Endothelial cell of umbilical vein (primary cell): Measurements from ENCODE around the gene SRSF2. TPM values are rescaled to one million over a fixed set of nuclear protein-coding genes. Genes with fewer than 3 reads are reported as not detected.

Source experiments
- BruUV-seq: library from RNA; stranded (reverse); fragments of 400-500 nt; replicated peaks from 2 replicates; lab custom pipeline; 2021; lab: Mats Ljungman, UMichigan
- CTCF ChIA-PET: fragments of 300-600, 350-600 bp; sonication (Branson Sonifier 250); formaldehyde crosslinking; loops from one replicate; lab custom pipeline; 2021; ENCODE audit warnings: antibody characterized with exemption, inconsistent platforms; lab: Charles Lee
- POLR2A ChIA-PET: fragments of 300-600, 350-600 bp; sonication (Branson Sonifier 250); formaldehyde crosslinking; loops from one replicate; lab custom pipeline; 2021; ENCODE audit warnings: antibody characterized with exemption, inconsistent platforms; lab: Charles Lee
- DNase-seq: peaks from one replicate; pipeline ENCODE4 v3.0.0-alpha.2; 2011; ENCODE audit warnings: low read depth, low spot score
- FAIRE-seq: peaks from 2 replicates; lab custom pipeline; 2011; peaks lifted over from hg19 to GRCh38; lab: Jason Lieb, UNC
- H2AFZ ChIP-seq: 2 replicates; pipeline ENCODE4 v1.6.0; 2012; ENCODE audit warnings: low read depth, low read length, control low read depth, inconsistent platforms
- H3K27ac ChIP-seq: 2 replicates; pipeline ENCODE4 v1.5.1; 2011; ENCODE audit warnings: low read depth, mild to moderate bottlenecking, control low read depth, low read length, moderate library complexity; ENCODE audit not compliant: insufficient read depth
- H3K27me3 ChIP-seq, 2 experiments: 2 replicates each; pipeline versions ENCODE4 v1.6.0 to v1.6.1; 2011; ENCODE audit warnings: low read length in 2 of 2, mixed read lengths in 1 of 2; ENCODE audit not compliant: control insufficient read depth in 2 of 2, insufficient read depth in 2 of 2
- H3K36me3 ChIP-seq, 2 experiments: 2 replicates in 1 of 2; 3 replicates in 1 of 2; pipeline ENCODE4 v1.5.1; 2011; ENCODE audit warnings: low read length in 2 of 2, mild to moderate bottlenecking in 1 of 2, moderate library complexity in 1 of 2; ENCODE audit not compliant: control insufficient read depth in 2 of 2, insufficient read depth in 2 of 2; ENCODE audit errors: extremely low read depth in 1 of 2
- H3K4me1 ChIP-seq: 3 replicates; pipeline ENCODE4 v1.5.1; 2011; ENCODE audit warnings: mild to moderate bottlenecking, low read length; ENCODE audit not compliant: control insufficient read depth, insufficient read depth; ENCODE audit errors: extremely low read depth
- H3K4me2 ChIP-seq: 2 replicates; pipeline ENCODE4 v1.6.1; 2011; ENCODE audit warnings: low read length, control low read depth, mixed read lengths; ENCODE audit not compliant: insufficient read depth
- H3K4me3 ChIP-seq, 3 experiments: fragments of 200-600 bp in 1 of 3; sonication (generic), shearing (Covaris generic) in 1 of 3; replicated peaks in 1 of 3; 2 replicates each; pipeline ENCODE4 v1.5.1; 2011 to 2016; ENCODE audit warnings: control low read depth in 3 of 3, low read length in 3 of 3, mild to moderate bottlenecking in 2 of 3, inconsistent platforms in 1 of 3, low read depth in 1 of 3, moderate library complexity in 1 of 3; ENCODE audit not compliant: insufficient read depth in 1 of 3
- H3K79me2 ChIP-seq: 2 replicates; pipeline ENCODE4 v1.6.0; 2012; ENCODE audit warnings: low read length, inconsistent platforms; ENCODE audit not compliant: control insufficient read depth, insufficient read depth
- H3K9ac ChIP-seq: replicated peaks from 2 replicates; pipeline ENCODE3; 2011; ENCODE audit warnings: low read length, control low read depth; ENCODE audit not compliant: insufficient read depth; ENCODE audit errors: extremely low read depth
- H3K9me1 ChIP-seq: replicated peaks from 3 replicates; pipeline ENCODE4 v1.6.0; 2011; ENCODE audit warnings: mild to moderate bottlenecking, low read length; ENCODE audit not compliant: control insufficient read depth, insufficient read depth; ENCODE audit errors: extremely low read depth
- H3K9me3 ChIP-seq: replicated peaks from 2 replicates; pipeline ENCODE4 v1.5.1; 2012; ENCODE audit warnings: low read length, inconsistent platforms; ENCODE audit not compliant: control insufficient read depth, insufficient read depth
- H4K20me1 ChIP-seq: replicated peaks from 2 replicates; pipeline ENCODE3; 2011; ENCODE audit warnings: mild to moderate bottlenecking, low read length; ENCODE audit not compliant: control insufficient read depth, insufficient read depth; ENCODE audit errors: extremely low read depth
- CTCF ChIP-seq, 2 donors: IDR thresholded peaks; 1 replicate in 1 of 2; 2 replicates in 1 of 2; pipeline ENCODE4 v1.5.1; 2011; ENCODE audit warnings: low read length in 2 of 2, mild to moderate bottlenecking in 2 of 2, moderate library complexity in 2 of 2, control low read depth in 1 of 2, inconsistent platforms in 1 of 2, low read depth in 1 of 2; ENCODE audit not compliant: insufficient read depth in 1 of 2; ENCODE audit errors: extremely low read depth in 1 of 2
- EZH2 ChIP-seq: IDR thresholded peaks from 2 replicates; pipeline ENCODE4 v1.6.1; 2012; ENCODE audit warnings: borderline replicate concordance, low read depth, mild to moderate bottlenecking, moderate library complexity, low read length, inconsistent platforms; ENCODE audit not compliant: severe bottlenecking
- FOS ChIP-seq: IDR thresholded peaks from 2 replicates; pipeline ENCODE4 v1.6.1; 2011; ENCODE audit warnings: mild to moderate bottlenecking, low read length, moderate library complexity, borderline replicate concordance; ENCODE audit not compliant: insufficient read depth
- GATA2 ChIP-seq: IDR thresholded peaks from 2 replicates; pipeline ENCODE4 v1.7.0; 2011; ENCODE audit warnings: low read depth, mild to moderate bottlenecking, moderate library complexity, mixed read lengths, low read length; ENCODE audit not compliant: insufficient read length, insufficient read depth
- JUN ChIP-seq: IDR thresholded peaks from 2 replicates; pipeline ENCODE4 v1.6.1; 2011; ENCODE audit warnings: borderline replicate concordance, low read depth; ENCODE audit not compliant: insufficient read length, insufficient read depth
- MAX ChIP-seq: IDR thresholded peaks from 2 replicates; pipeline ENCODE4 v1.6.1; 2011; ENCODE audit not compliant: insufficient read depth, insufficient read length
- MYC ChIP-seq: IDR thresholded peaks from one replicate; pipeline ENCODE4 v1.6.1; 2011; ENCODE audit warnings: mild to moderate bottlenecking, low read depth, low read length
- POLR2A ChIP-seq: IDR thresholded peaks from 2 replicates; pipeline ENCODE4 v1.6.1; 2012; ENCODE audit warnings: low read depth, mild to moderate bottlenecking, control low read depth, low read length
- POLR2AphosphoS5 ChIP-seq: IDR thresholded peaks from 2 replicates; pipeline ENCODE4 v1.6.1; 2012; ENCODE audit warnings: low read depth, mild to moderate bottlenecking, control low read depth, low read length, moderate library complexity; ENCODE audit not compliant: insufficient read depth
- dilution Hi-C: fragments of 300-500 bp; cut with MboI; formaldehyde crosslinking; loops from one replicate; pipeline ENCODE4 v1.15.0; 2019; ENCODE audit warnings: low sequenced_read_pairs; ENCODE audit not compliant: extremely low pct_ligation_motif_present
- intact Hi-C: fragments of 100-400 bp; cut with micrococcal nuclease; formaldehyde crosslinking; loops from one replicate; pipeline ENCODE4 v1.10.0; 2022
- polyA plus RNA-seq, 4 experiments: library from polyadenylated mRNA; depleted of rRNA in 3 of 4; stranded (reverse) in 3 of 4; unstranded in 1 of 4; fragments of >200 nt; gene quantifications; 2 replicates each; pipeline versions ENCODE4 v1.2.1 to v1.2.3, GENCODE V29; 2011 to 2012; ENCODE audit warnings: missing spikeins in 1 of 4
- total RNA-seq: library from RNA; stranded (reverse); gene quantifications from 2 replicates; pipeline ENCODE4 v1.2.3, GENCODE V29; 2021

Gene SRSF2
- total and polyA plus RNA-seq, 2 donors (not counting 3 experiments of a cell fraction or from before 2014, with no cell fraction given), result 283 to 307 TPM

DNA sequence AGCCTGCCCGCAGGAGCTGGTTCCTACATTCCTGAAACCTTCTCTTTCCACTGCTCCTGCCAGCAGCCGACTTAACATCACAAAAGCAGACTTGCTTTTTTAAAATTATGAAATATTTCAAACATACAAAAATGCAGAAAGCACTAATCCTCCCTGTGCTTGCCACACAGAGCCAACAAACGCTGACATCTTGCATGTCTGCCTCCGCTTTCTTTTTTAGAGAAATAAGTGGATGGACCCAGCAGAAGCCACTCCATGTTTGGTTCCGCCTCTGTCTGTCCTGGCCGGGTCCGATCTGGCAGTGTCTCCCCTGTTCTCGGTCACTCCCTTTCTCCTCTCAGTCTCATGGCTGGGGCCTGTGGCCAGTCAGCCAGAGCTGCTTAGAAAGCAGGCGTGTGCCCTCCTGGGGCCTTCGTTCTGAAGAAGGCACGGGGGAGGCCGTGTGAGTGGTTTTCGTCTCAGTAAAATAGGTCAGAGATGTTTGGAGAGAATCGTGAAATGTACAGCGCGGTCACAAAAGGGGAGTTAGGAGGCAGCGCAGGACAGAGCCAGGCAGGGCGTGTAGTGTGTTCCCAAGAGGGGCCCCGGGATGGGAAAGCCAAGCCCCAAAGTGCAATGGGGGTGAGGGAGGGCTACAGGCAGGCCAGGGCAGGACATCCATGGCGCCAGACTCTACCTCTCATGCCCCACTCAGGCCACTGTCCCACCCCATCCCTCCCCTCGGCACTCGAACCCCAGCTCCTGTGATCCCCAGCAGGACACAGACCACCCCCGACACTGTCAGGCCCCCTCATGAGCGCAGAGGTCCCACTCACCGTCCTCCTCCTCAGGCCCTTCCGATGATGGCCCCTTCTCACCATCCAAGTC is 49.6 kb downstream of the SRSF2 start:
- POLR2A ChIA-PET, result no interaction called here
- Histone ChIP-seq H3K27ac (no peak overlapping the region), H3K79me2 (peaks cover 5% of the 10 kb centered on the region), H3K36me3 (peaks cover 0 to 5% of the 10 kb centered on the region in 2 experiments), H3K4me3 (no peak overlapping the region), H3K4me2 (no peak overlapping the region), H3K27me3 (no peaks in the 10 kb centered on the region), H3K9me1 (no peaks in the 10 kb centered on the region), H4K20me1 (no peaks in the 10 kb centered on the region), H3K4me1 (peaks cover 14% of the 10 kb centered on the region), H3K9ac (no peak overlapping the region), H2AFZ (no peak overlapping the region), H3K9me3 (no peaks in the 10 kb centered on the region)
- TF ChIP-seq FOS (no peak), POLR2AphosphoS5 (no peak), GATA2 (no peak)
- dilution Hi-C loops, result no loop called here
- FAIRE-seq, result no peak
- no TSS peak for BruUV-seq
- intact Hi-C loops, result no loop called here
- no peak for DNase-seq
- CTCF ChIA-PET, result interaction anchor here (0.8 to 1.5 kb wide), 4 partner anchors 21 to 28 kb away, joined by 3 to 9 read pairs (median 6); no protein-coding TSS in a partner anchor

- CTCF ChIA-PET, result interaction anchor here (1.0 kb wide), 1 partner anchor 28 kb away, joined by 3 read pairs; no protein-coding TSS in a partner anchor
- intact Hi-C loops, result no loop called here
Observed at GRCh38 chr17:76686538-76687297, 50.4 kb downstream of the SRSF2 start.

More at GRCh38 chr17:76686538-76687297, 50.4 kb downstream of the SRSF2 start:
- POLR2A ChIA-PET, result no interaction called here
- no peaks in the 10 kb centered on the region for H4K20me1 ChIP-seq
- FAIRE-seq (no peak), DNase-seq (no peak)
- no TSS peak for BruUV-seq
- no peak for TF ChIP-seq MYC
- no peak for TF ChIP-seq POLR2A
- TF ChIP-seq POLR2AphosphoS5, result no peak
- TF ChIP-seq JUN, result no peak
- TF ChIP-seq EZH2, result no peak
- TF ChIP-seq MAX, result no peak
- TF ChIP-seq FOS, result no peak
- no peak for TF ChIP-seq CTCF (IDR thresholded peaks at IDR 0.05; ENCODE audit: extremely low read depth in 1 of 2, insufficient read depth in 1 of 2, low read depth in 1 of 2, low read length in 2 of 2)
- TF ChIP-seq GATA2, result no peak
- dilution Hi-C loops, result no loop called here
- H3K9me1 ChIP-seq, result no peaks in the 10 kb centered on the region
- H3K4me2 ChIP-seq, result no peak overlapping the region
- H3K9me3 ChIP-seq, result no peaks in the 10 kb centered on the region
- peaks cover 0 to 7% of the 10 kb centered on the region in 2 experiments for H3K36me3 ChIP-seq
- H3K9ac ChIP-seq, result no peak overlapping the region
- H3K27ac ChIP-seq, result no peak overlapping the region
- peaks cover 14% of the 10 kb centered on the region for H3K4me1 ChIP-seq
- no peak overlapping the region for H2AFZ ChIP-seq
- H3K79me2 ChIP-seq, result peaks cover 4% of the 10 kb centered on the region
- no peaks in the 10 kb centered on the region for H3K27me3 ChIP-seq
- H3K4me3 ChIP-seq, result no peak overlapping the region
